GM19324 (cell line): ENCODE data around the gene KCNH2.
"Not testable (repeated sequence)": the region's sequence is repeated elsewhere in the genome, so short reads cannot be mapped to it uniquely, and the experiment has no call there.

Experiments
- ATAC-seq: cut with Tn5 transposase; IDR thresholded peaks from one replicate; pipeline ENCODE4 v1.9.1; 2021; ENCODE audit warnings: mild to moderate bottlenecking, moderate library complexity; ENCODE audit not compliant: unreplicated experiment, low FRiP score

KCNH2 gene

DNA sequence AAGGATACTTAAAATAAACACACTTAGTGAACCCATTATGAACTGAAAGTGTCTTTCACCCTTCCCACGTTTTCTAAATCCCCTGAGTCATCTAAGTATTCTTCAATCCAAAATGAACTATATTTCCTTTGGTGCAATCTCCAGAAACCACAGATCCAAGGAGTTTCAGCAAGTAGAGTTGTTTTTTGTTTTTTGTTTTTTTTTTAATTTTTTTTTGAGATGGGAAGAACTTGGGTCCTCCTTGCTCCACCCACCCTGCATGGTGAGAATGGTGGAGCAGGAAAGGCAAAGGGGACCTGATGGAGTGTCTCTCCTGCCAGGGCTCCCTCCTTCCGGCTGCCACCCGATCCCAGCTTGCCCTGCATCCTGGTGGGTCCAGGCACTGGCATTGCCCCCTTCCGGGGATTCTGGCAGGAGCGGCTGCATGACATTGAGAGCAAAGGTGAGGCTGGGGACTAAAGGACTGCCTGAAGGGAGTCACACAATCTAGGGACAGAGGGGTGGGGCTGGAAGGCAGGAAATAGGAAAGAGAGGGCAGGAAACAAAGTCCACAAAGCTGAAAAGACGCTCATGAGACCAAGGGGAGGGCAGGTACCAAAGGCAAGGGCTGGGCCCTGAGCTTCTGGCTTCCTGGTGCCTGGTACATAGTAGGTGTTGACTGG is 34.0 kb upstream of the KCNH2 start:
- no peak for ATAC-seq

- ATAC-seq = not testable (repeated sequence)
Measured at GRCh38 chr7:151011616-151012015, 33.5 kb upstream of the KCNH2 start.

DNA sequence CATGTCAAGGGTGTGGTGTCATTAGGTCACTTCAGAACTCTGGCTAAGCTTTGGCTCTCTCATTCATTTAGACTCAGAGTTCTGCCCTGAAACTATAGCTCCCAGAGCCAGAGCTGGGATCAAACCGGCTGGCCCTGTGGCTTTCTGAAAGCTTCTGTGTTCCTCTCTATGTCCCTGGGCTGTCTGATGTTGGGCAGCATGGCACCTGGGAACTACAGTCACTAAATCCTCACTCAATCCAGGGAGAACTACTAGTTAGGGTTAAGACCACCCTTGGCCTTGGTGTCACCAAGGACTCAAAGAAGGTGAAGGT is 32.9 kb upstream of the KCNH2 start:
- ATAC-seq = no peak

DNA sequence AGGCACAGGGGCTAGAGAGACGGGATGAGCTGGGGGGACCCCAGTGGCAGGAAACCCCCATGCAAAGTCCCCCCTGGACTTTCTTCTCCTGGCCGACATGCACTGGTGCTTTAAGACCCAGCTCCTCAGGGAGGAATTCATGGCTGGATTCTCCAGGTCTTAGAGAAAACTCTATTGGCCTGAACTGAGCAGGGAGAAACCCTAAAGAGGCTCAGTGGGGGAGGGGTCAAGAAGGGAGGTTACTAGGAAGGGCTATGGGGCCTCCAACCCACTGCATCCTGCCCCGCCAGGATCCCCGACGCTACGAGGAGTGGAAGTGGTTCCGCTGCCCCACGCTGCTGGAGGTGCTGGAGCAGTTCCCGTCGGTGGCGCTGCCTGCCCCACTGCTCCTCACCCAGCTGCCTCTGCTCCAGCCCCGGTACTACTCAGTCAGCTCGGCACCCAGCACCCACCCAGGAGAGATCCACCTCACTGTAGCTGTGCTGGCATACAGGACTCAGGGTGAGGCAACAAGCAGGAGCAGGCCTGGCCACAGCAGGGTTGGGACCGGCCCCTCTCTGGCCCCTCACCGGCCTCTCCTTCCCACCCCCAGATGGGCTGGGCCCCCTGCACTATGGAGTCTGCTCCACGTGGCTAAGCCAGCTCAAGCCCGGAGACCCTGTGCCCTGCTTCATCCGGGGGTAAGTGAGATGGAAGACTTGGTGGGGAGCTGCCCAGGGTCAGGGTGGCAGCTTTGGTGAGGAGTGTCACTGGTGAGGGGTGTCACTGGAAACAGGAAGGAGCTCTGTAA is 32.4 kb upstream of the KCNH2 start:
- no peak for ATAC-seq

GRCh38 chr7:151010037-151010306 is 31.9 kb upstream of the KCNH2 start:
- ATAC-seq = no peak

GRCh38 chr7:151009327-151010036 is 31.4 kb upstream of the KCNH2 start:
- no peak for ATAC-seq

DNA sequence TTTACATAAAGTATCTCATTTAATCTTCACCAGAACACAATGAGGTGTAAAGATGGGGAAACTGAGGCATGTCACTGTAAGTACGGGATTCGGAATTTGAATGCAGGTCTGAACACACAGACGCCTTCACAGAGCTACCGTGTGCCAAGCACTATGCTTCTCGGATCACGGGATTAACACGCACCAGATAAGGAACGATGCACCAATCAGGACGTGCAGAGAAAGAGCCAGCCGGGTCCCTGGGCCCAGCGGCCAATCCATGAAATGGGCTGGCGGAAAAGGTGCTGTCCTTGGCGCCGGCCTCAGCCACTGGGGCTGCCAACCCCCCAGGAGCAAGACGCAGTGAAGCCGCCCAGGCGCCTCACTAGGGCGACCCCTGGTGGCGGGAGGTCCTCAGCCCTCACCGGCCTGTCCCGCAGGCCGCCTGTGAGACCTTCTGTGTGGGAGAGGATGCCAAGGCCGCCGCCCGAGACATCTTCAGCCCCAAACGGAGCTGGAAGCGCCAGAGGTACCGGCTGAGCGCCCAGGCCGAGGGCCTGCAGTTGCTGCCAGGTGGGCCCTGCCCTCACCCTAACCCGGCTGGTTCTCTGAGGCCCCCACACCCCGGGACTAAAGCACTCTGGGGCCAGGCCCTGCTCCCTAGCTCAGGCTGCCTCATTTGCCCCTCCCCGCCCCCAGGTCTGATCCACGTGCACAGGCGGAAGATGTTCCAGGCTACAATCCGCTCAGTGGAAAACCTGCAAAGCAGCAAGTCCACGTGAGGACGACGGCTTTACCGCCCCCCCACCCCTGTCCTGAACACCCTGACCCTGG is 30.6 kb upstream of the KCNH2 start:
- peak; percentile 77 for ATAC-seq

GRCh38 chr7:151008143-151008510 is 30.0 kb upstream of the KCNH2 start:
- ATAC-seq = no peak

DNA sequence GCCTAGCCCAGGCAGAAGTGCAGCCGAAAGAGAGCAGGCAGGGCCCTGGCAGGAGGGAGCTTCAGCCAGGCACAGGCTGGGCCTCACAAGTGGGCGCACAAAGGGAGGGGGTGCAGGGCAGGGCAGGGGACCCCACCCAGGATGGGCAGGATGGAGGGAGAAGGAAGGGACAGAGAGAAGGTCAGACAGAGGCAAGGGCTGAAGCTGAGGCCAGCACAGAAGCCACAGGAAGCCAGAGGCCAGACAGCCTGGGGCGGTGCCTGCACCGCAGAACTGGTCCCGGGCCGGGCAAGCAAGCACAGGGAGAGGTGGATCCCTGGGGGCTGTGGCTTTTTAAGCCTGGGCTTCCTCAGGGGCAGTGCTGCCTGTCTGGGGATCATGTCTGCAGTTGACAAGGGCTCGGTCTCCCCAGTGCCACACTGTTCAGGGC is 29.4 kb upstream of the KCNH2 start:
- no peak for ATAC-seq

DNA sequence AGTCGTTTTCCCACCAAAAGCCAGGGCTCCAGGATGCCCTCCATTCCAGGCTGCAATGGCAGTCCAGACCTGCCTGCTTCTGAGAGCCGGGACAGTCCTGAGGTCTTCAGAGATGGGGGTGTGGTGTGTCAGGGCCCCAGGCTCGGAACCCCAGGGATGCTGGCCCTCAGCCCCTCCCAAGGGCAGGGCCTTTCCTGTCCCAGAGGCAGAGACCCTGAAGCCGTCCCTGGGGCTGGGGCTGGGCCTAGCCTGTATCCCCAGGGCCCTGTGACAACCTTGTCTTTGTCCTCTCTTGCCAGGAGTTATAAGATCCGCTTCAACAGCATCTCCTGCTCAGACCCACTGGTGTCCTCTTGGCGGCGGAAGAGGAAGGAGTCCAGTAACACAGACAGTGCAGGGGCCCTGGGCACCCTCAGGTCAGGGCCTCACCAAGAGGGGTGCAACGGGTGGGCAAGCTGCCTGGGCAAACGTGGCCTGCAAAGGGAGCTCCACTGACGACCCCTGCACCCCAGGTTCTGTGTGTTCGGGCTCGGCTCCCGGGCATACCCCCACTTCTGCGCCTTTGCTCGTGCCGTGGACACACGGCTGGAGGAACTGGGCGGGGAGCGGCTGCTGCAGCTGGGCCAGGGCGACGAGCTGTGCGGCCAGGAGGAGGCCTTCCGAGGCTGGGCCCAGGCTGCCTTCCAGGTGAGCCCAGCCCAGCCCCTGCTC is 28.6 kb upstream of the KCNH2 start:
- ATAC-seq = no peak

- ATAC-seq = no peak
Measured at GRCh38 chr7:151005566-151005965, 27.4 kb upstream of the KCNH2 start.

- ATAC-seq = no peak
Measured at GRCh38 chr7:151003572-151003971, 25.5 kb upstream of the KCNH2 start.

- ATAC-seq = no peak
Measured at GRCh38 chr7:151001546-151001945, 23.4 kb upstream of the KCNH2 start.

- no peak for ATAC-seq
Measured at GRCh38 chr7:151000897-151001495, 22.9 kb upstream of the KCNH2 start.

DNA sequence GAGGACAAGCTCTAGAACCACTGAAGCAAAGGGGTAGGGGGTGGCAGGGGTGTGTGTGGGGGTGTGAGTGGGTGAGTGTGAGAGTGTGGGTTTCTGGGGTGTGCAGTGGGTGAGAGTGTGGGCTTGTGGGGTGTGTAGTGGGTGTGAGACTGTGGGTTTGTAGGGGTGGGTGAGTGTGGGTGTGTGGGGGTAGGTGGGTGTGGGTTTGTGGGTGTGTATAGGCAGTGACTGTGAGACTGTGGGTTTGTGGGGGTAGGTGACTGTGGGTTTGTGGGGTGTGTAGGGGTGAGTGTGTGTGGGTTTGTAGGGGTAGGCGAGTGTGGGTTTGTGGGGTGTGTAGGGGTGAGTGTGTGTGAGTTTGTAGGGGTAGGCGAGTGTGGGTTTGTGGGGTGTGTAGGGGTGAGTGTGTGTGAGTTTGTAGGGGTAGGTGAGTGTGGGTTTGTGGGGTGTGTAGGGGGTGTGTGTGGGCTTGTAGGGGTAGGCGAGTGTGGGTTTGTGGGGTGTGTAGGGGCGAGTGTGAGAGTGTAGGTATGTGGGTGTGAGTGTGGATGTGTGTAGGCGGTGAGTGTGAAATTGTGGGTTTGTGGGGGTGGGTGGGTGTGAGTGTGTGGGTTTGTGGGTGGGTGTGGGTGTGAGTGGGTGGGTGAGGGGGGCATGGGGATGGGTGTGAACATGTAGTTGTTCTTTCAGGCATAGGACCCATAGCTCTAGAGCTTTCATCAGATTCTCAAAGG is 21.5 kb upstream of the KCNH2 start:
- ATAC-seq = no peak

DNA sequence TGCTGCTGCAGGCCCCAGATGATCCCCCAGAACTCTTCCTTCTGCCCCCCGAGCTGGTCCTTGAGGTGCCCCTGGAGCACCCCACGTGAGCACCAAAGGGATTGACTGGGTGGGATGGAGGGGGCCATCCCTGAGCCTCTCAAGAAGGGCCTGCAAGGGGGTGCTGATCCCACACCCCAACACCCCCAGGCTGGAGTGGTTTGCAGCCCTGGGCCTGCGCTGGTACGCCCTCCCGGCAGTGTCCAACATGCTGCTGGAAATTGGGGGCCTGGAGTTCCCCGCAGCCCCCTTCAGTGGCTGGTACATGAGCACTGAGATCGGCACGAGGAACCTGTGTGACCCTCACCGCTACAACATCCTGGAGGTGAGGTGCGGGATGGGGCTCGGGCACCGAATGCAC is 20.9 kb upstream of the KCNH2 start:
- no peak for ATAC-seq

DNA sequence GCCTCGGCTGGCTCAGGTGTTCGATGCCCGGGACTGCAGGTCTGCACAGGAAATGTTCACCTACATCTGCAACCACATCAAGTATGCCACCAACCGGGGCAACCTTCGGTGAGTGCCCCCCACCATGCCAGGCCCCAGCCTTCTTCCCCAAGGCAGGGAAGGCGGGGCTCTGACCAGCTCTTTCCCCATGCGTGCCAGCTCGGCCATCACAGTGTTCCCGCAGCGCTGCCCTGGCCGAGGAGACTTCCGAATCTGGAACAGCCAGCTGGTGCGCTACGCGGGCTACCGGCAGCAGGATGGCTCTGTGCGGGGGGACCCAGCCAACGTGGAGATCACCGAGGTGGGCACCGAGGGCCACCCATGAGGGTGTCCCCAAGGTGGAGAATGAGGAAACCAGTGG is 20.2 kb upstream of the KCNH2 start:
- no peak for ATAC-seq

- no peak for ATAC-seq
Measured at GRCh38 chr7:150997817-150998216, 19.7 kb upstream of the KCNH2 start.

DNA sequence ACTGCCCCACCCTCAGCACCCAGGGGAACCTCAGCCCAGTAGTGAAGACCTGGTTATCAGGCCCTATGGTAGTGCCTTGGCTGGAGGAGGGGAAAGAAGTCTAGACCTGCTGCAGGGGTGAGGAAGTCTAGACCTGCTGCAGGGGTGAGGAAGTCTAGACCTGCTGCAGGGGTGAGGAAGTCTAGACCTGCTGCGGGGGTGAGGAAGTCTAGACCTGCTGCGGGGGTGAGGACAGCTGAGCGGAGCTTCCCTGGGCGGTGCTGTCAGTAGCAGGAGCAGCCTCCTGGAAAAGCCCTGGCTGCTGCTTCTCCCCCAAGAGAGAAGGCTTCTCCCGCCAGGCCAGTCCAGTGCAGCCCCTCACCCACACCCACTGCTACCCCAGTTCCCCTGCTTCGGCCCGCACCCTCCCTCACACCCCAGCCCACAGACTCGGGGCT is 19.0 kb upstream of the KCNH2 start:
- no peak for ATAC-seq
